CD14-positive monocyte (primary cell): ENCODE measurements around the gene DOCK3. TPM values are rescaled to one million over a fixed set of nuclear protein-coding genes. Genes with fewer than 3 reads are reported as not detected.
A peak's percentile ranks its signal among the peaks of the same experiment; 100 is the strongest.

ENCODE experiments used
- DNase-seq, 3 donors: peaks; one replicate each; pipeline ENCODE4 v3.0.0-alpha.2; 2011 to 2022
- H2AFZ ChIP-seq: 2 replicates; pipeline ENCODE4 v1.6.0; 2012; ENCODE audit warnings: mild to moderate bottlenecking, low read depth, low read length, inconsistent platforms; ENCODE audit not compliant: insufficient read depth, poor library complexity, severe bottlenecking
- H3K27ac ChIP-seq, 2 donors: 1 replicate in 1 of 2; 2 replicates in 1 of 2; pipeline ENCODE4 v1.5.1; 2012 to 2013; ENCODE audit warnings: low read length in 2 of 2, control low read depth in 1 of 2, inconsistent platforms in 1 of 2, low read depth in 1 of 2, mild to moderate bottlenecking in 1 of 2
- H3K27me3 ChIP-seq, 2 donors: one replicate each; pipeline versions ENCODE4 v1.6.0 to v1.6.1; 2011 to 2013; ENCODE audit warnings: low read length in 2 of 2; ENCODE audit not compliant: control insufficient read depth in 2 of 2, insufficient read depth in 2 of 2
- H3K36me3 ChIP-seq, 2 donors: replicated peaks in 1 of 2; 1 replicate in 1 of 2; 2 replicates in 1 of 2; pipeline versions ENCODE4 v1.5.1 to v1.6.1; 2012 to 2013; ENCODE audit warnings: low read length in 2 of 2, control low read depth in 1 of 2, inconsistent platforms in 1 of 2, mild to moderate bottlenecking in 1 of 2; ENCODE audit not compliant: insufficient read depth in 2 of 2, control insufficient read depth in 1 of 2
- H3K4me1 ChIP-seq, 2 donors: 1 replicate in 1 of 2; 2 replicates in 1 of 2; pipeline versions ENCODE4 v1.5.1 to v1.6.1; 2012 to 2013; ENCODE audit warnings: low read length in 2 of 2, control low read depth in 1 of 2, inconsistent platforms in 1 of 2, mild to moderate bottlenecking in 1 of 2, moderate library complexity in 1 of 2; ENCODE audit not compliant: insufficient read depth in 2 of 2, control insufficient read depth in 1 of 2
- H3K4me2 ChIP-seq: replicated peaks from 2 replicates; pipeline ENCODE3; 2012; ENCODE audit warnings: low read length, moderate library complexity, mild to moderate bottlenecking; ENCODE audit not compliant: poor library complexity, severe bottlenecking; ENCODE audit errors: extremely low read depth
- H3K4me3 ChIP-seq, 3 experiments: fragments of 200-600 bp in 1 of 3; sonication (generic) in 1 of 3; replicated peaks in 1 of 3; 1 replicate in 2 of 3; 2 replicates in 1 of 3; pipeline ENCODE4 v1.5.1; 2011 to 2013; ENCODE audit warnings: low read length in 3 of 3, mild to moderate bottlenecking in 3 of 3, control low read depth in 2 of 3, low read depth in 2 of 3, inconsistent platforms in 1 of 3, moderate library complexity in 1 of 3
- H3K79me2 ChIP-seq: 2 replicates; pipeline ENCODE4 v1.6.0; 2012; ENCODE audit warnings: mild to moderate bottlenecking, control low read depth, inconsistent platforms, low read length, moderate library complexity; ENCODE audit not compliant: insufficient read depth
- H3K9ac ChIP-seq: 2 replicates; pipeline ENCODE4 v1.6.0; 2017; ENCODE audit warnings: low read length, mild to moderate bottlenecking; ENCODE audit not compliant: insufficient read depth, poor library complexity, severe bottlenecking
- H3K9me3 ChIP-seq, 2 donors: replicated peaks in 1 of 2; 1 replicate in 1 of 2; 2 replicates in 1 of 2; pipeline versions ENCODE4 v1.5.1 to v1.6.1; 2012 to 2013; ENCODE audit warnings: low read length in 2 of 2, control low read depth in 1 of 2; ENCODE audit not compliant: control insufficient read depth in 1 of 2, insufficient read depth in 1 of 2
- H4K20me1 ChIP-seq: 2 replicates; pipeline ENCODE4 v1.6.0; 2012; ENCODE audit warnings: mild to moderate bottlenecking, low read length, control low read depth, moderate library complexity; ENCODE audit not compliant: insufficient read depth
- H3K27ac Mint-ChIP-seq, 7 donors: one replicate each; pipeline ENCODE4 v1.8.0; 2020; ENCODE audit warnings: mild to moderate bottlenecking in 7 of 7, mixed read lengths in 7 of 7, moderate library complexity in 6 of 7, inconsistent platforms in 2 of 7
- H3K27me3 Mint-ChIP-seq, 3 donors: one replicate each; pipeline ENCODE4 v1.8.0; 2021 to 2022; ENCODE audit warnings: low read depth in 3 of 3, mild to moderate bottlenecking in 3 of 3, mixed read lengths in 3 of 3, moderate library complexity in 3 of 3, inconsistent platforms in 1 of 3
- H3K36me3 Mint-ChIP-seq, 2 donors: one replicate each; pipeline ENCODE4 v1.8.0; 2020; ENCODE audit warnings: mixed read lengths in 2 of 2, inconsistent platforms in 1 of 2, mild to moderate bottlenecking in 1 of 2
- H3K4me1 Mint-ChIP-seq: one replicate; pipeline ENCODE4 v1.8.0; 2020; ENCODE audit warnings: mild to moderate bottlenecking, mixed read lengths
- H3K4me3 Mint-ChIP-seq, 2 donors: one replicate each; pipeline ENCODE4 v1.8.0; 2020; ENCODE audit warnings: mild to moderate bottlenecking in 2 of 2, mixed read lengths in 2 of 2, moderate library complexity in 1 of 2
- H3K9me3 Mint-ChIP-seq, 7 donors: one replicate each; pipeline ENCODE4 v1.8.0; 2020 to 2022; ENCODE audit warnings: mixed read lengths in 7 of 7, mild to moderate bottlenecking in 6 of 7, moderate library complexity in 6 of 7, inconsistent platforms in 2 of 7
- WGBS: methylation state at CpG from one replicate; pipeline ENCODE4 v1.1.5; 2013; ENCODE audit warnings: missing lambda C conversion rate; ENCODE audit not compliant: insufficient coverage; 5-methylcytosine and 5-hydroxymethylcytosine counted together
- intact Hi-C, 2 donors: fragments of 100-400 bp; cut with micrococcal nuclease; formaldehyde crosslinking; loops; one replicate each; pipeline versions ENCODE4 v1.15.0 to v1.15.1; 2023
- polyA plus RNA-seq, 3 donors: library from polyadenylated mRNA; depleted of rRNA in 1 of 3; unstranded in 2 of 3; stranded (reverse) in 1 of 3; fragments of 300-500 nt in 2 of 3; fragments of >200 nt in 1 of 3; fragmentation: Illumina TruSeq in 2 of 3; gene quantifications; 1 replicate in 2 of 3; 2 replicates in 1 of 3; pipeline ENCODE4 v1.2.3, GENCODE V29; 2012 to 2021
- TF ChIP-seq, protein P1 (sequence below): fragments of 200-600 bp; IDR thresholded peaks from one replicate; pipeline ENCODE4 v1.8.0; 2022; ENCODE audit warnings: antibody characterized with exemption, mild to moderate bottlenecking

The DOCK3 gene
- polyA plus RNA-seq, 3 donors = 0.03 TPM; not detected in 1

DNA sequence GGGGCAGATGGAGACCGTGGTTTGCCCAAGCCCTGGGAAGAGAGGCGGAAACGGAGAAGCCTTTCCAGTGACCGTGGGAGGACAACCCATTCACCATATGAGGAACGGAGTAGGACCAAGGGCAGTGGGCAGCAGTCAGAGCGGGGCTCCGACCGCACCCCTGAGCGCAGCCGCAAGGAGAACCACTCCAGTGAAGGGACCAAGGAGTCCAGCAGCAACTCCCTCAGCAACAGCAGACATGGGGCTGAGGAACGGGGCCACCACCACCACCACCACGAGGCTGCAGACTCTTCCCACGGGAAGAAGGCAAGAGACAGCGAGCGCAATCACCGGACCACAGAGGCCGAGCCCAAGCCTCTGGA, 718.4 kb downstream of the DOCK3 start:
- peak overlapping the region in 3 of 7 donors; percentile 52 to 68 (median 57) for H3K27ac Mint-ChIP-seq
- peaks cover 55 to 71% of the 10 kb centered on the region in 2 donors for H3K36me3 Mint-ChIP-seq
- no peaks in the 10 kb centered on the region for H3K27me3 ChIP-seq
- DNase-seq = no peak
- peaks cover 45% of the 10 kb centered on the region for H3K4me1 Mint-ChIP-seq
- H3K36me3 ChIP-seq = peaks cover 63 to 64% of the 10 kb centered on the region in 2 donors
- peaks cover 0 to 3% (median 0%) of the 10 kb centered on the region in 7 donors for H3K9me3 Mint-ChIP-seq
- peaks cover 65% of the 10 kb centered on the region for H4K20me1 ChIP-seq
- H2AFZ ChIP-seq = no peak overlapping the region
- no peaks in the 10 kb centered on the region for H3K9me3 ChIP-seq
- H3K27me3 Mint-ChIP-seq = no peaks in the 10 kb centered on the region
- no peak overlapping the region for H3K4me3 Mint-ChIP-seq
- no peak overlapping the region for H3K9ac ChIP-seq
- peak overlapping the region in 1 of 2 donors; percentile 17 for H3K27ac ChIP-seq
- intact Hi-C loops = loop anchor here (5.0 to 10.0 kb wide), 2 partner anchors 104 to 1038 kb away; partner anchors contain the start of genes CYB561D2 (in 1 of the 2), NPRL2 (in 1 of the 2) and TMEM115 (in 1 of the 2)
- peaks cover 18 to 30% of the 10 kb centered on the region in 2 donors for H3K4me1 ChIP-seq
- TF ChIP-seq, protein P1, sequence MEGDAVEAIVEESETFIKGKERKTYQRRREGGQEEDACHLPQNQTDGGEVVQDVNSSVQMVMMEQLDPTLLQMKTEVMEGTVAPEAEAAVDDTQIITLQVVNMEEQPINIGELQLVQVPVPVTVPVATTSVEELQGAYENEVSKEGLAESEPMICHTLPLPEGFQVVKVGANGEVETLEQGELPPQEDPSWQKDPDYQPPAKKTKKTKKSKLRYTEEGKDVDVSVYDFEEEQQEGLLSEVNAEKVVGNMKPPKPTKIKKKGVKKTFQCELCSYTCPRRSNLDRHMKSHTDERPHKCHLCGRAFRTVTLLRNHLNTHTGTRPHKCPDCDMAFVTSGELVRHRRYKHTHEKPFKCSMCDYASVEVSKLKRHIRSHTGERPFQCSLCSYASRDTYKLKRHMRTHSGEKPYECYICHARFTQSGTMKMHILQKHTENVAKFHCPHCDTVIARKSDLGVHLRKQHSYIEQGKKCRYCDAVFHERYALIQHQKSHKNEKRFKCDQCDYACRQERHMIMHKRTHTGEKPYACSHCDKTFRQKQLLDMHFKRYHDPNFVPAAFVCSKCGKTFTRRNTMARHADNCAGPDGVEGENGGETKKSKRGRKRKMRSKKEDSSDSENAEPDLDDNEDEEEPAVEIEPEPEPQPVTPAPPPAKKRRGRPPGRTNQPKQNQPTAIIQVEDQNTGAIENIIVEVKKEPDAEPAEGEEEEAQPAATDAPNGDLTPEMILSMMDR = no peak
- 94% methylated on average over 13 of the region's 17 CpGs for WGBS
- H3K79me2 ChIP-seq = peaks cover 64% of the 10 kb centered on the region
- no peak overlapping the region for H3K4me2 ChIP-seq
- no peak overlapping the region for H3K4me3 ChIP-seq

DNA sequence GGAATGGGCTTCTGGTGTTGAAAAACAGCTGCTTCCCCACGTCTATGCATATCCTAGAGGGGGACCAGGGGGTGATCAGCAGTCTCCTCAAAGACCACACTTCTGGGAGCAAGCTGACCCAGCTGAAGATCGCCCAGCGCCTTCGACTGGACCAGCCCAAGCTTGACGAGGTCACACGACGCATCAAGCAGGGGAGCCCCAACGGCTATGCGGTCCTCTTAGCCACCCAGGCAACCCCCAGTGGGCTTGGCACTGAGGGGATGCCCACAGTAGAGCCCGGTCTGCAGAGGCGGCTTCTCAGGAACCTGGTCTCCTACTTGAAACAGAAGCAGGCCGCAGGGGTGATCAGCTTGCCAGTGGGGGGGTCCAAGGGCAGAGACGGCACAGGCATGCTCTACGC, 718.8 kb downstream of the DOCK3 start:
- WGBS = over 99% methylated on average over 14 of the region's 14 CpGs
- peaks cover 60% of the 10 kb centered on the region for H3K79me2 ChIP-seq
- Mint-ChIP-seq H3K9me3 (peaks cover 0 to 3% (median 0%) of the 10 kb centered on the region in 7 donors), H3K4me1 (peaks cover 45% of the 10 kb centered on the region), H3K4me3 (no peak overlapping the region), H3K36me3 (peaks cover 54 to 69% of the 10 kb centered on the region in 2 donors), H3K27me3 (no peaks in the 10 kb centered on the region), H3K27ac (peak overlapping the region in 2 of 7 donors; percentile 41 to 79)
- peak overlapping the region in 1 of 2 donors; percentile 45 for H3K27ac ChIP-seq
- H3K9me3 ChIP-seq = no peaks in the 10 kb centered on the region
- H2AFZ ChIP-seq = no peak overlapping the region
- H3K9ac ChIP-seq = no peak overlapping the region
- TF ChIP-seq, protein P1 = no peak
- peaks cover 60% of the 10 kb centered on the region for H4K20me1 ChIP-seq
- no peak for DNase-seq
- H3K27me3 ChIP-seq = no peaks in the 10 kb centered on the region
- intact Hi-C loops = loop anchor here (5.0 to 10.0 kb wide), 2 partner anchors 104 to 1039 kb away; partner anchors contain the start of genes CYB561D2 (in 1 of the 2), NPRL2 (in 1 of the 2) and TMEM115 (in 1 of the 2)
- H3K4me1 ChIP-seq = peaks cover 17 to 26% of the 10 kb centered on the region in 2 donors
- no peak overlapping the region for H3K4me2 ChIP-seq
- H3K36me3 ChIP-seq = peaks cover 63 to 64% of the 10 kb centered on the region in 2 donors
- no peak overlapping the region for H3K4me3 ChIP-seq
